K562 (cell line): Measurements from ENCODE around the gene MAP7D1. TPM values are rescaled to one million over a fixed set of nuclear protein-coding genes. Genes with fewer than 3 reads are reported as not detected.

ENCODE experiments used
- ATF1 ChIP-seq, 2 experiments: fragments of 450-650 bp in 1 of 2; IDR thresholded peaks; 2 replicates each; pipeline ENCODE4 v1.6.1; 2016; ENCODE audit warnings: missing compliant biosample characterization in 1 of 2, missing genetic modification characterization in 1 of 2
- ATF2 ChIP-seq: sonication (generic); formaldehyde crosslinking; IDR thresholded peaks from 2 replicates; pipeline ENCODE4 v1.8.1; 2022; ENCODE audit warnings: missing genetic modification reagents
- CCAR2 ChIP-seq: fragments of 200-400 bp; formaldehyde crosslinking; IDR thresholded peaks from 2 replicates; pipeline ENCODE4 v1.6.1; 2017; ENCODE audit warnings: mild to moderate bottlenecking, low read depth, low read length
- CREB5 ChIP-seq: fragments of 250-450 bp; sonication (Bioruptor Pico); IDR thresholded peaks from 2 replicates; pipeline ENCODE4 v1.5.0; 2020; ENCODE audit warnings: mild to moderate bottlenecking
- CTBP1 ChIP-seq: fragments of 450-650 bp; IDR thresholded peaks from 2 replicates; pipeline ENCODE4 v1.6.1; 2016; ENCODE audit warnings: borderline replicate concordance
- ELF1 ChIP-seq: fragments of 200-800 bp; sonication (Bioruptor generic); IDR thresholded peaks from 2 replicates; pipeline ENCODE4 v1.6.1; 2016; ENCODE audit warnings: missing genetic modification characterization, missing compliant biosample characterization
- GABPB2 ChIP-seq: fragments of 250-450 bp; sonication (Bioruptor Pico); conservative IDR thresholded peaks from 2 replicates; pipeline ENCODE4 v1.5.1; 2021; ENCODE audit warnings: mild to moderate bottlenecking
- IRF1 ChIP-seq: sonication (generic); formaldehyde crosslinking; IDR thresholded peaks from 2 replicates; pipeline ENCODE4 v1.8.0; 2022; ENCODE audit warnings: missing genetic modification reagents, mild to moderate bottlenecking, borderline replicate concordance
- MIER1 ChIP-seq: fragments of 450-650 bp; IDR thresholded peaks from 2 replicates; pipeline ENCODE4 v1.6.1; 2016; ENCODE audit warnings: antibody characterized with exemption, mild to moderate bottlenecking, low read depth
- POLR3A ChIP-seq: IDR thresholded peaks from 2 replicates; pipeline ENCODE4 v1.6.1; 2011; ENCODE audit warnings: borderline replicate concordance, mild to moderate bottlenecking, moderate library complexity; ENCODE audit not compliant: insufficient read length, insufficient read depth; ENCODE audit errors: extremely low read depth
- SIN3A ChIP-seq, 2 experiments: fragments of 150-350 bp in 1 of 2; IDR thresholded peaks; 2 replicates each; pipeline ENCODE4 v1.6.1; 2011 to 2016; ENCODE audit warnings: borderline replicate concordance in 2 of 2, low read depth in 2 of 2, low read length in 2 of 2, mild to moderate bottlenecking in 2 of 2, moderate library complexity in 2 of 2; ENCODE audit not compliant: control insufficient read depth in 1 of 2
- SPI1 ChIP-seq: IDR thresholded peaks from 2 replicates; pipeline ENCODE4 v1.6.1; 2011; ENCODE audit warnings: low read depth, low read length, control low read depth, borderline replicate concordance
- SRF ChIP-seq, 2 experiments: fragments of 250-450, 450-650 bp in 1 of 2; sonication (Bioruptor Pico) in 1 of 2; sonication (generic) in 1 of 2; formaldehyde crosslinking; IDR thresholded peaks; 2 replicates each; pipeline versions ENCODE4 v1.5.0 to v1.5.1; 2020 to 2022; ENCODE audit warnings: mild to moderate bottlenecking in 1 of 2, missing genetic modification reagents in 1 of 2
- SRSF3 ChIP-seq: fragments of 200-400 bp; formaldehyde crosslinking; IDR thresholded peaks from 2 replicates; pipeline ENCODE4 v1.6.1; 2016; ENCODE audit warnings: mild to moderate bottlenecking, low read length, moderate library complexity; ENCODE audit not compliant: insufficient read depth
- TFAM ChIP-seq: fragments of 250-450 bp; sonication (Bioruptor Pico); conservative IDR thresholded peaks from 2 replicates; pipeline ENCODE4 v1.5.0; 2021; ENCODE audit warnings: mild to moderate bottlenecking, moderate library complexity
- XRCC3 ChIP-seq: fragments of 450-650 bp; IDR thresholded peaks from 2 replicates; pipeline ENCODE4 v1.6.1; 2017; ENCODE audit warnings: mild to moderate bottlenecking, moderate library complexity
- ZFP30 ChIP-seq: fragments of 250-450 bp; sonication (Bioruptor Pico); IDR thresholded peaks from 2 replicates; pipeline ENCODE4 v1.8.0; 2022; ENCODE audit warnings: moderate library complexity, mild to moderate bottlenecking, inconsistent platforms, borderline replicate concordance
- ZKSCAN8 ChIP-seq: fragments of 200-800 bp; sonication (Bioruptor generic); IDR thresholded peaks from 2 replicates; pipeline ENCODE4 v1.6.1; 2016; ENCODE audit warnings: missing genetic modification characterization, missing compliant biosample characterization
- ZNF449 ChIP-seq: fragments of 250-450 bp; sonication (Bioruptor Pico); IDR thresholded peaks from 2 replicates; pipeline ENCODE4 v1.8.0; 2022; ENCODE audit warnings: moderate library complexity, mild to moderate bottlenecking, inconsistent platforms
- ZNF584 ChIP-seq: fragments of 200-800 bp; sonication (Bioruptor generic); IDR thresholded peaks from 2 replicates; pipeline ENCODE4 v1.6.1; 2016; ENCODE audit warnings: low read depth, mild to moderate bottlenecking, missing genetic modification characterization, missing compliant biosample characterization
- ZNF778 ChIP-seq: fragments of 450-650 bp; formaldehyde crosslinking; IDR thresholded peaks from 2 replicates; pipeline ENCODE4 v1.4.0; 2020; ENCODE audit warnings: mild to moderate bottlenecking, moderate library complexity
- polyA plus RNA-seq, 8 experiments: library from polyadenylated mRNA; depleted of rRNA in 4 of 8; stranded (reverse) in 5 of 8; unstranded in 3 of 8; fragments of >200 nt; fragmentation: Nextera tagmentation in 2 of 8; fragmentation: Illumina TruSeq in 1 of 8; extraction: Ambion mirVana in 2 of 8; extraction: Trizol in 1 of 8; gene quantifications; 2 replicates each; pipeline versions ENCODE4 v1.2.1 to v1.2.3, GENCODE V29; 2011 to 2014; ENCODE audit warnings: inconsistent platforms in 1 of 8, missing spikeins in 1 of 8
- total RNA-seq, 7 experiments: library from RNA; depleted of rRNA in 6 of 7; stranded (reverse); fragments of >200 nt in 6 of 7; fragmentation: Illumina TruSeq in 2 of 7; extraction: Trizol in 2 of 7; gene quantifications; 2 replicates each; pipeline versions ENCODE4 v1.2.1 to v1.2.3, GENCODE V29; 2011 to 2021; ENCODE audit warnings: low replicate concordance in 1 of 7

Gene MAP7D1
- total and polyA plus RNA-seq, 9 of the 15 experiments (the other 6 are each of a cell fraction or from before 2014, with no cell fraction given), result 3.6 to 108 (median 34.5) TPM

- no peak for TF ChIP-seq SIN3A (IDR thresholded peaks at IDR 0.05; ENCODE audit: borderline replicate concordance in 2 of 2, control insufficient read depth in 1 of 2, low read depth in 2 of 2, low read length in 2 of 2)
- TF ChIP-seq ZKSCAN8 (CRISPR knock-in tag), result no peak
- no peak for TF ChIP-seq SRSF3
- TF ChIP-seq POLR3A, result no peak
- TF ChIP-seq TFAM (CRISPR knock-in tag), result no peak
- TF ChIP-seq ELF1 (tag), result peak; percentile 82
- TF ChIP-seq CREB5 (CRISPR knock-in tag), result peak; percentile 47; the same call in 1 of the 2 replicates
- TF ChIP-seq ATF1 (CRISPR knock-in tag; IDR thresholded peaks at IDR 0.05), result no peak
- TF ChIP-seq ATF1 (tag; IDR thresholded peaks at IDR 0.05), result 0 out of 2 replicates have a peak, but pooled peaks have one; percentile 12
- TF ChIP-seq XRCC3, result no peak
- no peak for TF ChIP-seq CCAR2
- TF ChIP-seq CTBP1, result peak; percentile 66; the same call in 1 of the 2 replicates
- peak; percentile 37 for TF ChIP-seq ZNF584 (CRISPR knock-in tag)
- no peak for TF ChIP-seq IRF1
- TF ChIP-seq MIER1, result no peak
- no peak for TF ChIP-seq GABPB2
- peak; percentile 97 for TF ChIP-seq SPI1
- TF ChIP-seq SRF (CRISPR knock-in tag; IDR thresholded peaks at IDR 0.05), result no peak
- no peak for TF ChIP-seq ZFP30
- TF ChIP-seq ZNF449, result no peak
- TF ChIP-seq ATF2, result no peak
- TF ChIP-seq ZNF778 (CRISPR knock-in tag), result no peak
Measured at GRCh38 chr1:36160949-36161485, 5.1 kb downstream of the MAP7D1 start (continued).
